SK-N-SH treated with all-trans-retinoic acid at 6 μM for 48 hours (cell line): Measurements from ENCODE around the gene MAGI3.
A peak's percentile ranks its signal among the peaks of the same experiment; 100 is the strongest.

ENCODE experiments used
- ATAC-seq: fragments of 200-7000 bp; cut with Tn5 transposase; 3 replicates; pipeline ENCODE4 v1.9.1; 2020; ENCODE audit warnings: mild to moderate bottlenecking, moderate library complexity
- ARNTL ChIP-seq: fragments of 450-650 bp; formaldehyde crosslinking; IDR thresholded peaks from 2 replicates; pipeline ENCODE4 v1.5.0; 2020; ENCODE audit warnings: low read depth, mild to moderate bottlenecking, moderate library complexity, borderline replicate concordance
- CREB5 ChIP-seq: fragments of 250-450 bp; sonication (Bioruptor Pico); IDR thresholded peaks from 2 replicates; pipeline ENCODE4 v1.5.1; 2020; ENCODE audit warnings: low read depth, mild to moderate bottlenecking, moderate library complexity
- CSDC2 ChIP-seq: fragments of 250-450 bp; sonication (Bioruptor Pico); IDR thresholded peaks from 2 replicates; pipeline ENCODE4 v1.5.0; 2020; ENCODE audit warnings: mild to moderate bottlenecking, moderate library complexity
- ESRRG ChIP-seq: fragments of 250-450 bp; sonication (Bioruptor Pico); IDR thresholded peaks from 2 replicates; pipeline ENCODE4 v1.6.1; 2021; ENCODE audit warnings: mild to moderate bottlenecking
- GLIS3 ChIP-seq: fragments of 250-450 bp; sonication (Bioruptor Pico); IDR thresholded peaks from 2 replicates; pipeline ENCODE4 v1.5.0; 2020; ENCODE audit warnings: mild to moderate bottlenecking, moderate library complexity
- ISL1 ChIP-seq: fragments of 250-450 bp; sonication (Bioruptor Pico); IDR thresholded peaks from 2 replicates; pipeline ENCODE4 v2.1.2; 2022; ENCODE audit warnings: mild to moderate bottlenecking, moderate library complexity
- PPARA ChIP-seq: fragments of 250-450 bp; sonication (Bioruptor Pico); IDR thresholded peaks from 2 replicates; pipeline ENCODE4 v1.5.0; 2020; ENCODE audit warnings: mild to moderate bottlenecking, borderline replicate concordance
- RARB ChIP-seq: fragments of 250-450 bp; sonication (Bioruptor Pico); IDR thresholded peaks from 2 replicates; pipeline ENCODE4 v1.8.0; 2021; ENCODE audit warnings: mild to moderate bottlenecking, moderate library complexity
- SNAI2 ChIP-seq: fragments of 250-450 bp; sonication (Bioruptor Pico); IDR thresholded peaks from 2 replicates; pipeline ENCODE4 v1.5.0; 2020; ENCODE audit warnings: mild to moderate bottlenecking, moderate library complexity
- TSHZ2 ChIP-seq: fragments of 250-450 bp; sonication (Bioruptor Pico); IDR thresholded peaks from 2 replicates; pipeline ENCODE4 v1.5.0; 2020; ENCODE audit warnings: mild to moderate bottlenecking, moderate library complexity
- ZC3H10 ChIP-seq: fragments of 250-450 bp; sonication (Bioruptor Pico); IDR thresholded peaks from 2 replicates; pipeline ENCODE4 v1.5.1; 2021; ENCODE audit warnings: mild to moderate bottlenecking, moderate library complexity
- ZFP3 ChIP-seq: fragments of 250-450 bp; sonication (Bioruptor Pico); IDR thresholded peaks from 2 replicates; pipeline ENCODE4 v1.5.0; 2020; ENCODE audit warnings: mild to moderate bottlenecking, moderate library complexity
- ZFP30 ChIP-seq: fragments of 450-650 bp; formaldehyde crosslinking; IDR thresholded peaks from 2 replicates; pipeline ENCODE4 v1.5.0; 2022; ENCODE audit warnings: mild to moderate bottlenecking, moderate library complexity
- ZNF565 ChIP-seq: fragments of 450-650 bp; formaldehyde crosslinking; conservative IDR thresholded peaks from 2 replicates; pipeline ENCODE4 v1.5.0; 2020; ENCODE audit warnings: low read depth, mild to moderate bottlenecking, moderate library complexity
- ZNF70 ChIP-seq: fragments of 450-650 bp; formaldehyde crosslinking; IDR thresholded peaks from 2 replicates; pipeline ENCODE4 v1.5.0; 2020; ENCODE audit warnings: mild to moderate bottlenecking, moderate library complexity
- ZNF8 ChIP-seq: fragments of 450-650 bp; formaldehyde crosslinking; IDR thresholded peaks from 2 replicates; pipeline ENCODE4 v1.5.0; 2020; ENCODE audit warnings: mild to moderate bottlenecking, moderate library complexity
- TF ChIP-seq, protein P1 (sequence below): fragments of 250-450 bp; sonication (Bioruptor Pico); IDR thresholded peaks from 2 replicates; pipeline ENCODE4 v1.5.1; 2021; ENCODE audit warnings: mild to moderate bottlenecking, moderate library complexity
- TF ChIP-seq, protein P2 (sequence below): fragments of 250-450 bp; sonication (Bioruptor Pico); IDR thresholded peaks from 2 replicates; pipeline ENCODE4 v1.8.0; 2021; ENCODE audit warnings: low read depth, mild to moderate bottlenecking, moderate library complexity, borderline replicate concordance

The MAGI3 gene

DNA sequence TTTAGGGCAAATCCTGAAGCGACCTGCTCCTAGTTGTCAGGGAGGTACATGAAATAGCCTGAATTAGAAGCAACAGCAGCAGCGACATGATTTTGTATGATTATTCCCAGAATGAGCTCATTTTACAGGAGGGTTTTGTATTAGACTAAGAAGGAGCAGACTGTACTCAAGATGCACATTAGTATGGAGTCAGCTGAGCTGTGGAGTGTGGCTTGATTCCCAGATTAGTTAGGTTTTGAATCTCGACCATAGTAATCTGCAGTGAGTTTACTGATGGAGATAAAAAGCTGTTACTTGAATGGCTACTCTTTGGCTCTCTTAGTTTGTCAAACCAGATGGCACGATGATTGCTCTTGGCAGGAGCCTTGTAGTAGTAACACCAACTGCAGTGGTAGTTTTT is 225.8 kb downstream of the MAGI3 start:
- peak; percentile 70 for ATAC-seq
- no peak for TF ChIP-seq ZNF70 (CRISPR knock-in tag)
- no peak for TF ChIP-seq ESRRG
- no peak for TF ChIP-seq GLIS3 (CRISPR knock-in tag)
- TF ChIP-seq TSHZ2 (CRISPR knock-in tag) = no peak
- TF ChIP-seq ISL1 (CRISPR knock-in tag) = no peak
- TF ChIP-seq, protein P1, sequence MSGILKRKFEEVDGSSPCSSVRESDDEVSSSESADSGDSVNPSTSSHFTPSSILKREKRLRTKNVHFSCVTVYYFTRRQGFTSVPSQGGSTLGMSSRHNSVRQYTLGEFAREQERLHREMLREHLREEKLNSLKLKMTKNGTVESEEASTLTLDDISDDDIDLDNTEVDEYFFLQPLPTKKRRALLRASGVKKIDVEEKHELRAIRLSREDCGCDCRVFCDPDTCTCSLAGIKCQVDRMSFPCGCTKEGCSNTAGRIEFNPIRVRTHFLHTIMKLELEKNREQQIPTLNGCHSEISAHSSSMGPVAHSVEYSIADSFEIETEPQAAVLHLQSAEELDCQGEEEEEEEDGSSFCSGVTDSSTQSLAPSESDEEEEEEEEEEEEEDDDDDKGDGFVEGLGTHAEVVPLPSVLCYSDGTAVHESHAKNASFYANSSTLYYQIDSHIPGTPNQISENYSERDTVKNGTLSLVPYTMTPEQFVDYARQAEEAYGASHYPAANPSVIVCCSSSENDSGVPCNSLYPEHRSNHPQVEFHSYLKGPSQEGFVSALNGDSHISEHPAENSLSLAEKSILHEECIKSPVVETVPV = no peak
- no peak for TF ChIP-seq RARB (CRISPR knock-in tag)
- TF ChIP-seq, protein P2, sequence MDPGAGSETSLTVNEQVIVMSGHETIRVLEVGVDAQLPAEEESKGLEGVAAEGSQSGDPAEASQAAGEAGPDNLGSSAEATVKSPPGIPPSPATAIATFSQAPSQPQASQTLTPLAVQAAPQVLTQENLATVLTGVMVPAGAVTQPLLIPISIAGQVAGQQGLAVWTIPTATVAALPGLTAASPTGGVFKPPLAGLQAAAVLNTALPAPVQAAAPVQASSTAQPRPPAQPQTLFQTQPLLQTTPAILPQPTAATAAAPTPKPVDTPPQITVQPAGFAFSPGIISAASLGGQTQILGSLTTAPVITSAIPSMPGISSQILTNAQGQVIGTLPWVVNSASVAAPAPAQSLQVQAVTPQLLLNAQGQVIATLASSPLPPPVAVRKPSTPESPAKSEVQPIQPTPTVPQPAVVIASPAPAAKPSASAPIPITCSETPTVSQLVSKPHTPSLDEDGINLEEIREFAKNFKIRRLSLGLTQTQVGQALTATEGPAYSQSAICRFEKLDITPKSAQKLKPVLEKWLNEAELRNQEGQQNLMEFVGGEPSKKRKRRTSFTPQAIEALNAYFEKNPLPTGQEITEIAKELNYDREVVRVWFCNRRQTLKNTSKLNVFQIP (CRISPR knock-in tag) = no peak
- no peak for TF ChIP-seq ZC3H10 (CRISPR knock-in tag)
- TF ChIP-seq ARNTL (CRISPR knock-in tag) = no peak
- TF ChIP-seq ZNF8 (CRISPR knock-in tag) = no peak
- TF ChIP-seq CREB5 (CRISPR knock-in tag) = no peak
- no peak for TF ChIP-seq PPARA (CRISPR knock-in tag)
- TF ChIP-seq ZFP3 (CRISPR knock-in tag) = no peak
- no peak for TF ChIP-seq ZNF565 (CRISPR knock-in tag)
- no peak for TF ChIP-seq ZFP30 (CRISPR knock-in tag)

- peak; percentile 57 for ATAC-seq
- TF ChIP-seq CSDC2 (CRISPR knock-in tag) (no peak), ZFP3 (CRISPR knock-in tag) (no peak), SNAI2 (CRISPR knock-in tag) (no peak), CREB5 (CRISPR knock-in tag) (no peak), ESRRG (no peak), ZNF70 (CRISPR knock-in tag) (no peak), PPARA (CRISPR knock-in tag) (no peak)
- TF ChIP-seq, protein P2 (CRISPR knock-in tag) = no peak
- TF ChIP-seq, protein P1 = no peak
Observed at GRCh38 chr1:113617438-113618141, 227.3 kb downstream of the MAGI3 start.
